ENCODE results near the gene CDC42BPA.
"Not testable (repeated sequence)": the region's sequence is repeated elsewhere in the genome, so short reads cannot be mapped to it uniquely, and the experiment has no call there.

The CDC42BPA gene

DNA sequence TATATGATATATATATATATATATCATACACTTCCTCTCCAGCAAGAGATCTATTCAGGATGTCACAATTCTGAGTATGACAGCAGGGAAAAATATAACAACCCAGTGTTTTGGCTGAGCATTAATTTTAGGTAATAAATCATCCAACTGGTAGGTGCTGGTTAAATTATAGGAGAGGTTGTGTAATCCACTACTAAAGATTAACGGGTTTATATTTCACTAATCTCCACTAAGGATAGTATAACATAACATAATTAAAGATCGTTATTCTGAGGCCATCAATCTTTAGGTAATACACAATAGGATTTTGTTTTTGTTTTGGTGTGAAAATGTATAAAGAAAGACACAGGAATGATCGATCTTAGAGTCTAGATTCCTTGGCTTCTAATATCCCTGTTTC lies 276.0 kb downstream of the CDC42BPA start:
- DNase-seq, result no peak

DNA sequence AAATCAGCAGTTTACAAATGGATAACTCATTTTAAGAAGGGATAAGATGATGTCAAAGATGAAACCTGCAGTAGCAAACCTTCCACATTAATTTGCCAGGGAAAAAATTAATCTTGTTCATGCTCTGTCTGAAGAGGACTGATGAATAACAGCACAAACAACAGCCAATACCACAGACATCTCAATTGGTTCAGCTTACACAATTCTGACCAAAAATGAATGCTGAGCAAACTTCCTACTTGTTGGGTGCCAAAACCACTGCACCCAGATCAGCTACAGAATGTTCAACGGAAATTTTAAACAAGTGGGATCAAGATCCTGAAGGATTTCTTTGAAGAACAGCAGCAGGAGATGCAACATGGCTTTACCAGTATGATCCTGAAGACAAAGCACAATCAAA lies 279.9 kb downstream of the CDC42BPA start:
- DNase-seq, result no peak

DNA sequence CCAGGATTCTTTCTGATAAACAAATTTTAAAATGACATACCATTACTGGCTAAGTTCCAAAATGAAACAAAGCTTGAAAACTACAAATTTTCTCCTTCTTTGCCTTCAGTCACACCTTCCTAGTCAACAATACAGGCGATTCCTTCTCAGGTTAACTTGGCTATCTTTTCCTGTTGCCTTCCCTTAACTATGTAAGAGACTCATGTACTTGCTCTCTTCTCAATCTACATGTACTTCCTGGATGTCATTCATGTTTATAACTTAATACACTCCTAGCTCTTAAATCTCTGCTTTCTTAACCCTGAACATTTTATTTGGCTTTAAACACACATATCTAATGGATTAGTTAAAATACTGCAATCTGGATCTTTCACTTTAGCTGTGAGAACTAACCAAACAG lies 281.2 kb downstream of the CDC42BPA start:
- DNase-seq, result no peak

DNA sequence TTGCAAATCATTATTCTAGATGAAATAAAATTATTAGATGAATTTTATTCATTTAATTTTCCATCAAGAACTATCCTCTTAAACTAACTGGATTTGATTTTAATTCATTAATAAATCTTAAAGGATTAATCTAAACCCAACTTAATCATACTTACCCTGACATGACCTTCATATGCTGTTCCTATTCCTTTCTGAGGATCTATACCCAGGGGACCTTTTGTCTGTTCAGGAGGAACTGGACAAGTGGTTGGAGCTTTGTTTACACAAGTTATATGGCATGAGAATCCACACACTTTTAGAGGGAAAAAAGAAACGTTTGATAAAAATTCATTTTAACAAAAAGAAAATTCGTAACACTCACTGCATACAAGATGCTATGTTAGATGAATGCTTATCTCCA lies 283.0 kb downstream of the CDC42BPA start:
- DNase-seq, result peak; percentile 12

DNA sequence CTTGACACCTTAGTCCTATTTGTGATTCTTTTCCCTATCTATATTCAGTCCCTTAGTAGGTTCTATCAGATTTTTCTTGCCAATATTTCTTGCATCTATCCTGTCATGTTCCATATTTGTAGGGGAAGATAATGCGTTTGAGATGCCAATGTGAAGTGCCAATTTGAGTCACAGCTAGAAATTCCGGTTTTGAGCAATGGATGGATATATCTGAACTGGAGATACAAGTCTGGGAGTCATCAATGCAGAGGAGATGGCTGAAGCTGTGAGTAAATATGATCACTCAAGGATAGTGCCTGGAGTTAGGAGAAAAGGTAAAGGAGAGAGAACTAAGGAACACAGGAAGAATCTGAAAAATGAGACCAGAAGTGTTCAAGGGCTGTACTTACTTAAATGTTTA lies 284.4 kb downstream of the CDC42BPA start:
- no peak for DNase-seq

DNA sequence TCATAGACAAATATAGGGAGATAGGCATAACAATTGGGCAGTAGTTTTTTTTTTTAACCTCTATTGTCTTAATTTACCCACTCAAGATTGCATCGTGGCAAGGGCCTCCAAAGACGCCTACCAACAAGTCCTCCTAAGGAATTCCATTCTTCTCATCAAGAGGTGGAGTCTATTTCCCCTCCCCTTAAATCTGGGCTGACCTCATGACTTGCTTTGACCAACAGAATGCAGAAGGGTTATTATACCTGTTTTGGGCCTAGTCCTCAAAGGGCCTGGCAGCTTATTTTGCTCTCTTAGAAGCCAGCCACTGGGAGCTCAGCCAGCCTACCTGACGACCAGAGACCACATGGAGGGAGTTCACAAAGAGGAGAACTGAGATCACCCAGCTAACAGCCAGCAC lies 285.9 kb downstream of the CDC42BPA start:
- DNase-seq, result no peak

DNA sequence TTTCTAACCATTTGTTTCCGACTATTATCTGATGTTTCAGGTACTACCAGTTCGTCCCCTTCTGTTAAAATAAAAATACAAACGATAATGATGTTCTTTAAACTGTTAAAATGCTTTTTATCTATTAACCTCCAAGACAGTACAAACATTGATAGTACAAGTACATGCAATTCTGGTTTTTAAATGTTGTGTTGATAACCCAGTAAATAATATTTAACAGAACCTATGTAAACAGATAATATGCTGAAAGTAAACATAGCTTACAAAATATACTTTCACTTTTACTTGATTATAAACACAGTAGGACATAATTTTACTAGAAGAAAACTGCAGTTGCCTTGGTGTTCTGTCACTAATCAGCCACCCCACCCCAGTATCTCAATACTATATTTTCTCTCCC lies 301.3 kb downstream of the CDC42BPA start:
- DNase-seq, result no peak

DNA sequence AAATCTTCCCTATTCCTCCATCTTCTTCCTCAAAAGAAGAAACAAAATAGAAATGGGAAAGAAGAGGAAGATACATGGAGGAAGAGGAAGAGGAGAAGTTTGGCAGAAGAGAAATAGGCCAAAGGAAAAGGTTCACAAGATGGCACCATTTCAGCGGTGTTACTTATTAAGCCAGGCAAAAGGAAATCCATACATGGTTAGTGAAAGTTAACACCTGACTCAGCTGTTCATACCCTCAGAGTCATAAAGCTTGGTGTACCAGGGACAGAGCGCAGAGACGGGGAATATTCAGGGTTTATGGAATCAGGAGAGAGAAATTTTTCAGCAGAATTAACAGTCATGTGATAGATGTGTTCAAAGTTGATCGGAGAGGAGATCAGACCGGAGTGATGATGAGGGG lies 307.6 kb downstream of the CDC42BPA start:
- no peak for DNase-seq

DNA sequence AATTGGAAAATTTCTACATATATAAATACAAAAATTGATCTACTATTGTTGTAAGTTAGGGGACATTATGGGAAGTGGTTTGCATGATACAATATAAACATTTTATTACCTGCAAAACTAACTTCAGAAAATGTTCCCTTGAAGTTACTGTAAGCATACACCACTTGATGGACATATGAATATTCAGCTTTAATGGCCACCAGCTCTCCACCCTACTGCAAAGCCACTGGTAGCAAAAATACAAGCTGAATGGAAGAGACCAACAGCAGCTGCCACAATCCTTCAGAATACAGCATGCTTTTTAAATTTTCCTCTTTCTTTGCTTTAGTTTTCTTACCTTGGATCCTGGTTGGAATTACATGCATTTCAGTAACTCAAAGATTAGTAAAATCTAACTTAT lies 308.4 kb downstream of the CDC42BPA start:
- no peak for DNase-seq

DNA sequence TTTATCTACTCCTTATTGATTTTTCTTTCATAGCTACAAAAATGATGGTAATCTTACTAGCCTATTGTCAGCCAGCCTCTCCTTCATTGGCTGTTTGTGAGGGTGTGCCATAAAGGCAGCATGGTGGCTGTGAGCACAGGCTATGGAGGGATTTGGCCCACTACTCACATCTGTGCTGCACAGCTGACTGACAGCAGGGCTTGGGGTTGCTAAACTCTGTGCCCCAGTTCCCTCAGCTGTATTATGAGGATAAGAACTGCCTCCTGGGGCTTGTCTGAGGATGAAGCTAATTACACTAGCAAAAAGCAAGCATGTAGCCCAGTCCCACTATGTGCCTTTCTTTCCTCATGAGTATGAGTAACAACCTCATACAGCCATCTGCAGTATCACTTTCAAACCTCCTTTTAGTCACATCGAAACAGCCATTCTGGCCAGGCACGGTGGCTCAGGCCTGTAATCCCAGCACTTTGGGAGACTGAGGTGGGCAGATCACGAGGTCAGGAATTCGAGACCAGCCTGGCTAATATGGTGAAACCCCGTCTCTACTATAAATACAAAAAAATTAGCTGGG lies 312.0 kb downstream of the CDC42BPA start:
- DNase-seq, result no peak

DNA sequence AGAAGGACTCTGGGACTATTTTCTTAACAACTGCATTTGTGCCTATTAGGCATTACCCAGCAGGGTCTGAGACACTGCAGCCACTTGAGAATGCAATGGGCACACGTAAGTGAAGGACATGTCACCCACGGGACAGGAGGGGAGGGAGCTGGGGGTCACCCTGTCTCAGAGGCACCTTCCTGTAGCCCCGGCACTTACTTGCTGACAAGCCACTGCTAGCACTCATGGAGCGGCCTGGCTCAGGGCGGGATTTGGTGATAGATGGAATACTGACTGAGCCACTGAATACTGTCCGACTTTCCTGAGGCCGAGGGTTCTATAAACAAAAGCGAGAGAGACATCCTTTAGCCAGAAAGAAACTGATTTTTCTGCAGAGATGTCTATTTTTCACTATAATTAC lies 313.5 kb downstream of the CDC42BPA start:
- no peak for DNase-seq

DNA sequence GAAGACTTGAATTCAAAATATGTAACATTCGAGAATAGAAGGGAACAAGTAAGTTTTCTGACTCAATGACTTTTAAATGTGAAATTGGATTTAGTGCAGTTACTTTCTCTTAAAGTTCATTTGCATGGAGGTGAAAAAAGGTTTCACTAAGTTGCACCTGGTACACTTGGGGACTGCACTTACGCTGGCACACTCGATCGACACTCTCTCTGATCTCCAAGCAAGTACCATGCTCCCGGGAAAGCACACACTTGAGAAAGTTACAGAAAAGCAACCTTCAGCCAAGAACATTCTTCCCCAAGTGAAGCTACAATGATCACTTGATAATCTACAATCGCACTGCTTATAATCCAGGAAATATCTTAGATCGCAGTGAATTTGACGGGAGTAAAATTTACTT lies 315.1 kb downstream of the CDC42BPA start:
- DNase-seq, result no peak

DNA sequence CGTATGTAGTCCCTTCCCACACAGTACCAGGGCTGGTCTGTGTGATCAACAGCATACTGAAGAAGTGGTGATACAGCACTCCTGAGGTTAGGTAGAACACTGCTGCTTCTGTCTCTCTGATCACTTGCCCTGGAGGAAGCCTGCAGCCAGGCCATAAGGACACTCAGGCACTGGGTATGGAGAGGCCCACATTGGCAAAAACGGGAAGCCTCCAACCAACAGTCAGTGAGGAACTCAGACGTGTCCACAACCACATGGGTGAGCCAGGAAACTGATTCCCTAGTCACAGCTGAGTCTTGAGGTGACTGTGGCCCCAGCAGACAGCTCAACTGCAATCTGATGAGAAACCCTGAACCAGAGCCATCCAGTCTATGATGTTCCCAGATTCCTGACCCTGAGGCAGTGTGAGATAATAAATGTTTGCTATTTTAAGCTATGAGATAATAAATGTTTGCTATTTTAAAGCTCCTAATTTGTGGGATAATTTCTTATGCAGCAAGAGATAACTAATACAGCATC lies 315.7 kb downstream of the CDC42BPA start:
- DNase-seq, result no peak

DNA sequence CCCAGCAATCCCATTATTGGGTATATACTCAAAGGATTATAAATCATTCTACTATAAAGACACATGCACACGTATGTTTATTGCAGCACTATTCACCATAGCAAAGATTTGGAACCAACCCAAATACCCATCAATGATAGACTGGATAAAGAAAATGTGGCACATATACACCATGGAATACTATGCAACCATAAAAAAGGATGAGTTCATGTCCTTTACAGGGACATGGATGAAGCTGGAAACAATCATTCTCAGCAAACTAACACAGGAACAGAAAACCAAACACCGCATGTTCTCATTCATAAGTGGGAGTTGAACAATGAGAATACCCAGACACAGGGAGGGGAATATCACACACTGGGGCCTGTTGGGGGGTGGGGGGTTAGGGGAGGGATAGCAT lies 318.7 kb downstream of the CDC42BPA start:
- not testable (repeated sequence) for DNase-seq

DNA sequence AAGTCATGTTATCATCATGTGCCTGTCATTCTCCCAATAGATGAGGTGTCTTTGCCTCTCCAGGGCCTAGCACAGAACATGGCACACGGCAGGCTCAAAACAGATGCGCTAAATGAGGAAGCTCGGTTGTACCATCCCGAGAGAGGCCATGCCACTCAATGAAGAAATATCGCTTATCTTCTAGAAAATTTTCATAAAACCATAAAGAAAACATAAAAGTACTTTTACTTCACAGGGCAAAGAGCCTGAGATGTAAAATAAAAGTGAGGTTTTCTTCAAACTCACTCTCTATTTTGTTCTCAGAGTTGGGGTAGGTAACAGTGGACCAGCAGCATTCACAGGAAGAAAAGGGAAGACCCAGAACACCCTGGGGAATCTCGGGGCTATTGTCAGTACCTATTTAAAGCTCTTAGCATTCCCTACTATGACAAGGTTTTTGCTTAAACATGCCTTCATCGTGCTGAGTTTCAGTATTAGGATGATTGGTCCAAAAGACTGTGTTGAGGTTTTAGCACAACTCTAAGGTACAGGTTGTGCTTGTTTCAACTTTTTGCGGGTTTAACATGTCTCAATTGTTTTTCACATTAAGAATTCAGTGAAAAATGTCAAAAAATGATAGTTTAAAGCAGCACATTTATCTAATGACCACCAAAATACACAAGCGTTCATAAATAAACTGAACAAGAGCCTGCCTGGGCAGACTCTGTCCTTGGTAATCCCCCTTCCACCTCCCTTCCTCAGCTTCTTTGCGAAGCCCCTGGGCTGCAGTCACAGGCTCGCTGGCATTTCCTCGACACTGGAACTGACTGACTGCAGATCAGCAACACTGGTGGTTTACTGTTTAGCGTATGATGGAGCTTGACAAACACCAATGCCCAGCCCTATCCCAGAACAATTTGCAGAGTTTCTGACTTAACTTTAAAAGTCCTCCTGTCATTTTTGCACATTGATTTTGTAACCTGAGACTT lies 322.6 kb downstream of the CDC42BPA start:
- DNase-seq, result no peak

DNA sequence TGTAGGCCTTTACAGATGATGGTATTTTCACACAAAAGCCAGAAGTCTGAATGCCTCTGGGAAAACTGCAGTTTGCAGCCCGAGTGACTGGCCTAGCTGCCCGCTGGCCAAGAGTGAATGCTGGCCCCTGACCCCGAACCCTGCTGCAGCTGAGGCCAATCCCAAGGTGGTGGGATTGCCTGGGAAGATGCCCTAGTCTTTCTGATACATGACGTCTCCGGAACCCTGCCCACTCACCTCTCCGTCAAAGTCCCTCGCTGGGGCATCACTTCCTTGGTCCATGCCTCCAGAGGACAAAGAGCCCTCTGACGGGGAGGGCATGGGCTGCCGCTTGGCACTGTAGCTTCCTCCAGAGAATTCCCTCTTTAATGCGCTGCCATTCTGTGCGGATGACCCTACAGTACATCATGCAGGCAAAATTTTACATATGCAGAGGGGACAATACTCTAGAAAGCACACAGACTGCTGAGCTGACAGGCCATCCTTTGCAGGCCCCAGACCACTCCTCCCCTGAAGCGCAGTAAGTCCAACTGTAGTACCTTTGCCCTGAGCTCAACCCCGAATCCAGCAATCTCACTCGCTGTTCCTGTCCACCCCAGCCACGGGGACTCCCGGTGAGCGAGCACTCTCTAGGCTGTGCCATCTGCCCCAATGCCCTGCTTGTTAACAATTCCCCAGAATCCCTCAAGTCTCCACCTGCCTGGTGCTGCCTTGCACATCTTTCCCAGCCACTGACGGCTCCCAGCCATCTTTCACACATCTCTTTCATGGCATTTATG lies 323.5 kb downstream of the CDC42BPA start:
- no peak for DNase-seq

DNA sequence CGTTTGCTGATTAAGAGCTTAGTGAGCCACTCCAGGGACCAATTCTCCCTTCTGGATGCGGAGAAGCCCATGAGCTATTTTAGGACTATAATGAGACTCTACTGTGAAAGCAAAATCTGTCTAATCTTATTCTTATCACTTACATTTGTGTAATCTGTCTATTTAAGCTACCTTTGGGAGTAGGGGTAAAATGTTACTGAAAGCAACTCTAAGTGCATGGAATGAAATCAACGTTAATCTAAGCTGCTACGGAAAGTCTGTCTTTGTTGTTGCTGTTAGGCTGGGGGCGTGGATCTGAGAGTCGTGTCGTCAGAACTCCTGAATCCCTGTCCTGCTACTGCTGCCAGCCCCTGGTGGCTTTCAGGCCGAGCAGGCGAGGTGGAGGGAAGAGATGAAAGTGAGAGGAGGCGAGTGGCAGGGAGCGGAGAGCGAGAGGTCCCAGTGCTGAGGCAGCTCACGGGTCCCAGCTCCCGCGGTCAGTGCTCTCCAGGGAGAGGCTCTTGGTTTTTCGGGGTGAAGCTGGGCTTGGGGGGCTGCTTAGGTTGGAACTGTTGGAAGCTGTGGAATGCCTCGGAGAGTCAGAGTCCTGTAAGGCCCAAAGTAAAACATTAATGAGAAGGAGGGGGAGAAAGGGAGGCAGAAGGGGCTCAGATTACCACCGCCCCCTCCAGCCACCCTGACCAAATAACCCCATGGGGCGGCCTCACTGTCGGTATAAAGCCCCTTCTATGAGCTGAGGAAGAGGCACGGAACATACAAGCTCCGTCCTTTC lies 324.3 kb downstream of the CDC42BPA start:
- DNase-seq, result no peak

DNA sequence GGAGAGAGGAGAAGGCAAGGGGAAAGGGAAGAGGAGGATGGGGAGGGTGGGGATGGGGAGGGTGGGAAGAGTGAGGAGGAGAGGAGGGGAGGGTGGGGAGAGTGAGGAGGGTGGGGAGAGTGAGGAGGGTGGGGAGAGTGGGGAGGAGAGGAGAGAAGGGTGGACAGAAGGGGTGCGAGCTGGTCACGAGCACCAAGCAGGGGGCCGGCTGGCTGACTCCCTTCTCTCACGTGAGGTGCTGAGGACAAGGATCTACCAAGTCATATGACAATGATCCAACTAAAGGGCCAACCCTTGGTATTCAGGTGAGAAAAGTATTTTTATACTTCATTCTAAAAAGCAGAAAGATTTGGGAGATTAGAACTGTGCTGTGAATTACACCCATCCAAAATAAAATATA lies 326.4 kb downstream of the CDC42BPA start:
- DNase-seq, result no peak

DNA sequence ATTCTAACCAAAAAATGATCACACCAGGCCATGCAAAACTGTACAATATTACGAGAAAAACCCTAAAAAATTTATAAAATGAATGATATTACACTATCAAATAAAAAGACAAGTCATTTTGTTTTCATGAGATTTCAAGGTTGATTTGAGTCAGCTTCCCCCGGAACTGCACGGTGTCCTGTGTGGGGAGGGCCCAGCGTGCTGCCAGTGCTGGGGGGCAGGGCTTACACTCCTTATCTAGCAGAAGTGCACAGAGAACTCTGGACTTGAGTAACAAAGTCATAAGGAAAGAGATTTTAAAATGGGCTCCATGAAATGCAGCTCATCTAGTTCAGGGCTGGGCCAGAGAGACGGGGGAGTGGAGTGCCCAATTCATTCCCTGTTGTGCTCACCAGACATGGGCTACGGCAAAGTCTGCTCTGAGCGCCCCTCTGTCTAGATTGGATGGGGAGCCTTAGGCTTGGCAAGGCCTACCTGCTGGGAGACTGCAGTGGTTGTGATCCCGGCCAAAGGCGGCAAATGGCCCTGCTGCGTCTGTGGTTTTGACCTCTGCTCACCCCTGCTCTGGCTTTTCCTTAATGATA lies 328.1 kb downstream of the CDC42BPA start:
- DNase-seq, result no peak

DNA sequence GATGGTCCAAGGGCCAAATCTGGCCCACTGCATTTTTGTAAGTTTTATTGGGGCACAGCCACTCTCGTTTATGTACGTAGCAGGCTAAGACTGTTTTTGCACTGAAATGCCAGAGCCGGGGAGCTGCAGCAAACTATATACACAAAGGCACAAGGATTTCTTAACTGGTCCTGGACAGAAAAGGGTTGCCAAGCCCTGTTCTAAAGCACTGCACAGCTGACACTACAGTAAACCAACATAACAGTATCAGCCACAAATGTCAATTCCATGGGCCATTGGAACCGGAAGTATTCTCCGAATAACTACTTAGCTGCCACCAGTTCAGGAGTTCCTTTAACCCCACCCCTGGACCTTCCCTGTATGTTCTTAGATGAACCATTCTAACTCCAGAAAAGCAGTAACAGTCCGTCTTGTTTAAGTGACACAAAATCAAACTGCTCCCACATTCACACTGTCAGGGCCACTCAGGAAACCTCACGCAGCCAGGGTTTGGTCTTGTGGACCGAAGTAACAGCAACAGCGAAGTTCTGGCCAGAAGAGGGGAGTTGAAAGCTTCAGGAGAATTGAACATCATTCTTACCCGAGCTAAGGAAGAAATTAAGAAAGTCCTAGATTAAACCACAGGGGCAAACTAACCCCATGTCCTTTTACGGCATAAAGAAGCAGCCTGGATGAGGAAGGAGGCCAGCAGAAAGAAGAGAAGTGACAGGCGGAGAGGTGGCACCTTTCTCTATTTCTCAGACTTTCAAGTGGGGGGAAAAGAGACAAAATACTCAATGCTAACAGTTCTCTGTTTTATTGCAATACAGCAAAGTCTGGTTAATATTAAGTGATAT lies 329.0 kb downstream of the CDC42BPA start:
- DNase-seq, result peak; percentile 24

DNA sequence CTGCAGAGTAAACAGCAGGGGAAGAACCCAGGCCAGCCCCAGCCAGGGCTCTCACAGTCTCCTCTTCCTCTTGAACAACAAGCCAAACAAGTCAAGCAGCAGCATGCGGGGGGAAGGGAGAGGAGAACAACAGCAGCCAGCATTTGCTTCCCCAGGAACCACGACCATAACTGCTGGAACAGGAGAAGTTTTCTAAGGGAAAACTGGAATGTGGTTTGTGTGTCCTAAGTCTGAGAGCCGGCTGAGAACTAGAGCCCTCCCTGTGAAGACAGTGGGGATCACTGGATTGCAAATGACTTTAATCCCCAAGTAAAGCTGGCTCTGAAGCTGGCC lies 330.0 kb downstream of the CDC42BPA start:
- DNase-seq, result peak; percentile 88
